GM23338 (cell line): ENCODE data around the gene PSIP1. TPM values are rescaled to one million over a fixed set of nuclear protein-coding genes. Genes with fewer than 3 reads are reported as not detected.

Source experiments
- ATAC-seq: fragments of 200-7000 bp; cut with Tn5 transposase; 3 replicates; pipeline ENCODE4 v1.9.1; 2020
- DNase-seq: peaks from one replicate; pipeline ENCODE4 v3.0.0-alpha.2; 2015; ENCODE audit warnings: low spot score
- H2AFZ ChIP-seq: fragments of 200-600 bp; sonication (generic); 2 replicates; pipeline ENCODE4 v1.8.0; 2016; ENCODE audit warnings: antibody characterized with exemption, mild to moderate bottlenecking, moderate library complexity
- H3F3A ChIP-seq: fragments of 200-600 bp; sonication (generic); replicated peaks from 2 replicates; pipeline ENCODE4 v1.8.0; 2017; ENCODE audit warnings: antibody characterized with exemption, mixed run types, low read depth
- H3K27ac ChIP-seq: fragments of 200-600 bp; sonication (generic); 2 replicates; pipeline ENCODE4 v1.6.1; 2016; ENCODE audit warnings: low read depth
- H3K27me3 ChIP-seq: fragments of 200-600 bp; sonication (generic); 2 replicates; pipeline ENCODE4 v1.8.0; 2016; ENCODE audit warnings: mild to moderate bottlenecking, mixed run types, moderate library complexity; ENCODE audit not compliant: insufficient read depth
- H3K36me3 ChIP-seq: fragments of 200-600 bp; sonication (generic); 2 replicates; pipeline ENCODE4 v1.8.0; 2016; ENCODE audit warnings: mild to moderate bottlenecking; ENCODE audit not compliant: insufficient read depth
- H3K4me1 ChIP-seq: fragments of 200-600 bp; sonication (generic); 2 replicates; pipeline ENCODE4 v1.8.0; 2016; ENCODE audit warnings: mild to moderate bottlenecking, moderate library complexity; ENCODE audit not compliant: insufficient read depth
- H3K4me2 ChIP-seq: fragments of 200-600 bp; sonication (generic); 2 replicates; pipeline ENCODE4 v1.7.1; 2017; ENCODE audit warnings: mixed run types
- H3K4me3 ChIP-seq: fragments of 200-600 bp; sonication (generic); 2 replicates; pipeline ENCODE4 v1.6.1; 2016; ENCODE audit warnings: mixed run types
- H3K79me2 ChIP-seq: fragments of 200-600 bp; sonication (generic); replicated peaks from 2 replicates; pipeline ENCODE4 v1.8.0; 2017; ENCODE audit warnings: mild to moderate bottlenecking; ENCODE audit not compliant: insufficient read depth
- H3K9me2 ChIP-seq: fragments of 200-600 bp; sonication (generic); 2 replicates; pipeline ENCODE4 v1.8.0; 2017; ENCODE audit not compliant: insufficient read depth
- H4K20me1 ChIP-seq: fragments of 200-600 bp; sonication (generic); replicated peaks from 2 replicates; pipeline ENCODE4 v1.8.0; 2017; ENCODE audit warnings: mild to moderate bottlenecking; ENCODE audit not compliant: insufficient read depth
- H3K27ac Mint-ChIP-seq: 2 replicates; pipeline ENCODE4 v1.8.0; 2020; ENCODE audit warnings: inconsistent platforms, mild to moderate bottlenecking, moderate library complexity, mixed read lengths
- H3K27me3 Mint-ChIP-seq: 3 replicates; pipeline ENCODE4 v1.8.0; 2022; ENCODE audit warnings: low read depth, mild to moderate bottlenecking, moderate library complexity, mixed read lengths, inconsistent platforms; ENCODE audit not compliant: insufficient read depth, poor library complexity
- H3K36me3 Mint-ChIP-seq: 3 replicates; pipeline ENCODE4 v1.8.0; 2021; ENCODE audit warnings: low read depth, mild to moderate bottlenecking, inconsistent platforms, moderate library complexity, mixed read lengths
- H3K4me1 Mint-ChIP-seq: 3 replicates; pipeline ENCODE4 v1.8.0; 2020; ENCODE audit warnings: mild to moderate bottlenecking, inconsistent platforms, mixed read lengths
- H3K4me3 Mint-ChIP-seq: 3 replicates; pipeline ENCODE4 v1.8.0; 2021; ENCODE audit warnings: moderate library complexity, mild to moderate bottlenecking, inconsistent platforms, mixed read lengths
- H3K9me3 Mint-ChIP-seq: 3 replicates; pipeline ENCODE4 v1.8.0; 2020; ENCODE audit warnings: moderate library complexity, mild to moderate bottlenecking, inconsistent platforms, mixed read lengths
- CTCF ChIP-seq, 2 experiments: fragments of 200-600 bp in 1 of 2; sonication (generic) in 1 of 2; conservative IDR thresholded peaks; 2 replicates each; pipeline versions ENCODE4 v1.5.1 to v1.6.1; 2016 to 2017; ENCODE audit warnings: antibody characterized with exemption in 2 of 2, low read depth in 2 of 2, mild to moderate bottlenecking in 2 of 2, moderate library complexity in 1 of 2
- EZH2 ChIP-seq: fragments of 200-600 bp; sonication (generic); IDR thresholded peaks from one replicate; pipeline ENCODE4 v1.8.0; 2017; ENCODE audit warnings: antibody characterized with exemption, mild to moderate bottlenecking, low read depth; ENCODE audit not compliant: unreplicated experiment
- EZH2phosphoT487 ChIP-seq: fragments of 200-600 bp; sonication (generic); IDR thresholded peaks from one replicate; pipeline ENCODE4 v1.8.1; 2018; ENCODE audit warnings: antibody characterized with exemption; ENCODE audit not compliant: unreplicated experiment
- JUNB ChIP-seq: IDR thresholded peaks from one replicate; pipeline ENCODE4 v1.6.1; 2016; ENCODE audit warnings: antibody characterized with exemption; ENCODE audit not compliant: unreplicated experiment
- NANOG ChIP-seq: IDR thresholded peaks from 2 replicates; pipeline ENCODE4 v1.6.1; 2016; ENCODE audit warnings: antibody characterized with exemption, borderline replicate concordance
- POLR2AphosphoS5 ChIP-seq: IDR thresholded peaks from 2 replicates; pipeline ENCODE4 v1.6.1; 2016; ENCODE audit warnings: antibody characterized with exemption, low read depth
- REST ChIP-seq: IDR thresholded peaks from one replicate; pipeline ENCODE4 v1.6.1; 2018; ENCODE audit warnings: antibody characterized with exemption; ENCODE audit not compliant: unreplicated experiment
- STAT1 ChIP-seq: IDR thresholded peaks from one replicate; pipeline ENCODE4 v1.6.1; 2016; ENCODE audit warnings: antibody characterized with exemption; ENCODE audit not compliant: unreplicated experiment
- ZNF331 ChIP-seq: fragments of 250-450 bp; sonication (Bioruptor Pico); IDR thresholded peaks from 2 replicates; pipeline ENCODE4 v1.5.0; 2020; ENCODE audit warnings: low read depth, mild to moderate bottlenecking, moderate library complexity
- ZNF462 ChIP-seq: fragments of 250-450 bp; sonication (Bioruptor Pico); IDR thresholded peaks from 2 replicates; pipeline ENCODE4 v1.5.0; 2020; ENCODE audit warnings: mild to moderate bottlenecking, moderate library complexity
- polyA plus RNA-seq: library from polyadenylated mRNA; unstranded; fragments of >200 nt; fragmentation: Nextera tagmentation; extraction: Ambion mirVana; gene quantifications from 2 replicates; pipeline ENCODE4 v1.2.1, GENCODE V29; 2016
- total RNA-seq: library from RNA; depleted of rRNA; stranded (reverse); fragments of >200 nt; shearing (Covaris generic); gene quantifications from 2 replicates; pipeline ENCODE4 v1.2.3, GENCODE V29; 2014

PSIP1 gene
- total and polyA plus RNA-seq, 2 experiments from 2014 or later, result 332 to 989 TPM

GRCh38 chr9:15513335-15513734, 2.6 kb upstream of the PSIP1 start:
- Histone ChIP-seq H3K9me2 (no peaks in the 10 kb centered on the region), H3K4me3 (peak overlapping the region; percentile 38), H4K20me1 (peaks cover 15% of the 10 kb centered on the region), H3F3A (peaks cover 6% of the 10 kb centered on the region; the same call in 1 of the 2 replicates), H2AFZ (no peak overlapping the region), H3K27ac (peak overlapping the region; percentile 95), H3K36me3 (peaks cover 15% of the 10 kb centered on the region), H3K4me2 (peak overlapping the region; percentile 61), H3K4me1 (peaks cover 21% of the 10 kb centered on the region), H3K27me3 (no peaks in the 10 kb centered on the region), H3K79me2 (peaks cover 36% of the 10 kb centered on the region)
- H3K4me1 Mint-ChIP-seq, result peaks cover 30% of the 10 kb centered on the region
- peak overlapping the region; percentile 50; the same call in 2 of the 3 replicates for H3K4me3 Mint-ChIP-seq
- peaks cover 3% of the 10 kb centered on the region; the same call in 1 of the 3 replicates for H3K9me3 Mint-ChIP-seq
- TF ChIP-seq CTCF (conservative IDR thresholded peaks at IDR 0.05; ENCODE audit: low read depth in 2 of 2) (peak; percentile 60 to 68), ZNF331 (CRISPR knock-in tag) (no peak)
- H3K27ac Mint-ChIP-seq, result peak overlapping the region; percentile 88
- ATAC-seq (peak; percentile 50), DNase-seq (peak; percentile 84)
- peaks cover 17% of the 10 kb centered on the region for H3K36me3 Mint-ChIP-seq
- H3K27me3 Mint-ChIP-seq, result peaks cover 4% of the 10 kb centered on the region

GRCh38 chr9:15512889-15513288, 2.1 kb upstream of the PSIP1 start:
- Histone ChIP-seq H3K27me3 (no peaks in the 10 kb centered on the region), H3K4me1 (peaks cover 25% of the 10 kb centered on the region), H3K9me2 (no peaks in the 10 kb centered on the region), H3K4me3 (peak overlapping the region; percentile 91), H3K36me3 (peaks cover 19% of the 10 kb centered on the region), H2AFZ (no peak overlapping the region), H4K20me1 (peaks cover 19% of the 10 kb centered on the region), H3K27ac (peak overlapping the region; percentile 99), H3F3A (peaks cover 6% of the 10 kb centered on the region; the same call in 1 of the 2 replicates), H3K79me2 (peaks cover 41% of the 10 kb centered on the region), H3K4me2 (peak overlapping the region; percentile 83)
- H3K4me3 Mint-ChIP-seq, result peak overlapping the region; percentile 90
- H3K4me1 Mint-ChIP-seq, result peaks cover 35% of the 10 kb centered on the region
- H3K36me3 Mint-ChIP-seq, result peaks cover 22% of the 10 kb centered on the region
- peak overlapping the region; percentile 97 for H3K27ac Mint-ChIP-seq
- TF ChIP-seq STAT1 (no peak), ZNF462 (CRISPR knock-in tag) (no peak), EZH2 (no peak), ZNF331 (CRISPR knock-in tag) (no peak), JUNB (no peak), REST (no peak), EZH2phosphoT487 (no peak), NANOG (peak; percentile 61), POLR2AphosphoS5 (no peak; the same call in 1 of the 2 replicates)
- peaks cover 4% of the 10 kb centered on the region for H3K27me3 Mint-ChIP-seq
- DNase-seq (peak; percentile 88), ATAC-seq (peak; percentile 49)
- H3K9me3 Mint-ChIP-seq, result peaks cover 3% of the 10 kb centered on the region; the same call in 1 of the 3 replicates
